Measurements from ENCODE around the gene LLPH.

LLPH gene

DNA sequence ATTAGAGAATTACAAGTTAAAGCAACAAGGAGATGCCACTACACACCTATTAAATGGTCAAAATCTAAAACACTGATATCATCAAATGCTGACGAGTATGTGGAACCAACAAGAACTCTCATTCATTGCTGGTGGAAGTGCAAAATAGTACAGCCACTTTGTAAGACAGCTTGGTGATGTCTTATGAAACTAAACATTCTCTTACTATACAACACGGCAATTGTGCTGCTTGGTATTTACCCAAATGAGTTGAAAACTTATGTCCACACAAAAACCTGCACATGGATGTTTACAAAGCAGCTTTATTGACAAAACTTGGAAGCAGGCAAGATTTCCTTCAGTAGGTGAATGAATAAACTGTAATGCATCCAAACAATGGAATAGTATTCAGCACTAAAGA is 36.0 kb upstream of the LLPH start:
- TF ChIP-seq EZH2 (IDR thresholded peaks at IDR 0.05; ENCODE audit: borderline replicate concordance, low read length): no peak
- TF ChIP-seq, protein P1, sequence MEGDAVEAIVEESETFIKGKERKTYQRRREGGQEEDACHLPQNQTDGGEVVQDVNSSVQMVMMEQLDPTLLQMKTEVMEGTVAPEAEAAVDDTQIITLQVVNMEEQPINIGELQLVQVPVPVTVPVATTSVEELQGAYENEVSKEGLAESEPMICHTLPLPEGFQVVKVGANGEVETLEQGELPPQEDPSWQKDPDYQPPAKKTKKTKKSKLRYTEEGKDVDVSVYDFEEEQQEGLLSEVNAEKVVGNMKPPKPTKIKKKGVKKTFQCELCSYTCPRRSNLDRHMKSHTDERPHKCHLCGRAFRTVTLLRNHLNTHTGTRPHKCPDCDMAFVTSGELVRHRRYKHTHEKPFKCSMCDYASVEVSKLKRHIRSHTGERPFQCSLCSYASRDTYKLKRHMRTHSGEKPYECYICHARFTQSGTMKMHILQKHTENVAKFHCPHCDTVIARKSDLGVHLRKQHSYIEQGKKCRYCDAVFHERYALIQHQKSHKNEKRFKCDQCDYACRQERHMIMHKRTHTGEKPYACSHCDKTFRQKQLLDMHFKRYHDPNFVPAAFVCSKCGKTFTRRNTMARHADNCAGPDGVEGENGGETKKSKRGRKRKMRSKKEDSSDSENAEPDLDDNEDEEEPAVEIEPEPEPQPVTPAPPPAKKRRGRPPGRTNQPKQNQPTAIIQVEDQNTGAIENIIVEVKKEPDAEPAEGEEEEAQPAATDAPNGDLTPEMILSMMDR (IDR thresholded peaks at IDR 0.05; ENCODE audit: low read length): no peak
- H3K9me2 ChIP-seq (ENCODE audit: low read depth, low read length): no peaks in the 10 kb centered on the region
- H3K27me3 ChIP-seq (ENCODE audit: insufficient read depth, low read length): no peaks in the 10 kb centered on the region
- H3K27ac ChIP-seq (ENCODE audit: low read depth, low read length, poor library complexity, severe bottlenecking): no peak overlapping the region
- H2AFZ ChIP-seq (ENCODE audit: low read length): no peak overlapping the region
- no peak overlapping the region for H3K4me3 ChIP-seq (ENCODE audit: low read depth, low read length, poor library complexity, severe bottlenecking)
- peaks cover 11% of the 10 kb centered on the region for H3K4me1 ChIP-seq (ENCODE audit: insufficient read depth, low read length, severe bottlenecking)
- H3K9ac ChIP-seq (ENCODE audit: low read length): no peak overlapping the region
- H3K36me3 ChIP-seq (ENCODE audit: insufficient read depth, low read length): peaks cover 48% of the 10 kb centered on the region
- H3K79me2 ChIP-seq (ENCODE audit: insufficient read depth, low read length): peaks cover 68% of the 10 kb centered on the region
- no peaks in the 10 kb centered on the region for H3F3A ChIP-seq (ENCODE audit: insufficient read depth, low read length)
- H4K20me1 ChIP-seq (ENCODE audit: insufficient read depth, low read length): no peaks in the 10 kb centered on the region
- peaks cover 21% of the 10 kb centered on the region for H3K9me3 ChIP-seq (ENCODE audit: low read length)
- no peak overlapping the region for H3K4me2 ChIP-seq (ENCODE audit: low read length)

GRCh38 chr12:66165141-66165540 is 34.6 kb upstream of the LLPH start:
- Histone ChIP-seq H4K20me1 (ENCODE audit: insufficient read depth, low read length) (no peaks in the 10 kb centered on the region), H3K4me2 (ENCODE audit: low read length) (no peak overlapping the region), H3K9ac (ENCODE audit: low read length) (no peak overlapping the region), H3K27ac (ENCODE audit: low read depth, low read length, poor library complexity, severe bottlenecking) (no peak overlapping the region), H3K27me3 (ENCODE audit: insufficient read depth, low read length) (no peaks in the 10 kb centered on the region), H3K4me1 (ENCODE audit: insufficient read depth, low read length, severe bottlenecking) (peaks cover 11% of the 10 kb centered on the region), H3K4me3 (ENCODE audit: low read depth, low read length, poor library complexity, severe bottlenecking) (no peak overlapping the region), H3K9me3 (ENCODE audit: low read length) (peaks cover 21% of the 10 kb centered on the region), H3K79me2 (ENCODE audit: insufficient read depth, low read length) (peaks cover 72% of the 10 kb centered on the region), H3K36me3 (ENCODE audit: insufficient read depth, low read length) (peaks cover 59% of the 10 kb centered on the region), H3K9me2 (ENCODE audit: low read depth, low read length) (no peaks in the 10 kb centered on the region), H2AFZ (ENCODE audit: low read length) (no peak overlapping the region), H3F3A (ENCODE audit: insufficient read depth, low read length) (no peaks in the 10 kb centered on the region)
- TF ChIP-seq EZH2 (IDR thresholded peaks at IDR 0.05; ENCODE audit: borderline replicate concordance, low read length): no peak
- TF ChIP-seq, protein P1 (IDR thresholded peaks at IDR 0.05; ENCODE audit: low read length): no peak

GRCh38 chr12:66164349-66164821 is 33.8 kb upstream of the LLPH start:
- Histone ChIP-seq H3K36me3 (ENCODE audit: insufficient read depth, low read length) (peaks cover 67% of the 10 kb centered on the region), H3K79me2 (ENCODE audit: insufficient read depth, low read length) (peaks cover 72% of the 10 kb centered on the region), H2AFZ (ENCODE audit: low read length) (no peak overlapping the region), H4K20me1 (ENCODE audit: insufficient read depth, low read length) (no peaks in the 10 kb centered on the region), H3K4me3 (ENCODE audit: low read depth, low read length, poor library complexity, severe bottlenecking) (no peak overlapping the region), H3K27me3 (ENCODE audit: insufficient read depth, low read length) (no peaks in the 10 kb centered on the region), H3F3A (ENCODE audit: insufficient read depth, low read length) (no peaks in the 10 kb centered on the region), H3K9ac (ENCODE audit: low read length) (no peak overlapping the region), H3K4me1 (ENCODE audit: insufficient read depth, low read length, severe bottlenecking) (peaks cover 11% of the 10 kb centered on the region), H3K9me2 (ENCODE audit: low read depth, low read length) (no peaks in the 10 kb centered on the region), H3K27ac (ENCODE audit: low read depth, low read length, poor library complexity, severe bottlenecking) (no peak overlapping the region), H3K9me3 (ENCODE audit: low read length) (peaks cover 21% of the 10 kb centered on the region), H3K4me2 (ENCODE audit: low read length) (no peak overlapping the region)
- TF ChIP-seq EZH2 (IDR thresholded peaks at IDR 0.05; ENCODE audit: borderline replicate concordance, low read length): no peak
- TF ChIP-seq, protein P1 (IDR thresholded peaks at IDR 0.05; ENCODE audit: low read length): no peak

Measured in OCI-LY1 (cell line).